DOHH2 (cell line): Measurements from ENCODE around the gene RXRA.

Experiments
- H3F3A ChIP-seq: fragments of 200-600 bp; sonication (generic), shearing (Covaris generic); 2 replicates; pipeline ENCODE4 v1.6.0; 2016; ENCODE audit warnings: antibody characterized with exemption, mild to moderate bottlenecking; ENCODE audit not compliant: control insufficient read depth, insufficient read depth
- H3K27ac ChIP-seq: fragments of 200-600 bp; sonication (generic); 2 replicates; pipeline ENCODE4 v1.5.1; 2014; ENCODE audit warnings: low read depth, mild to moderate bottlenecking, low read length, moderate library complexity
- H3K27me3 ChIP-seq: fragments of 200-600 bp; sonication (generic); 2 replicates; pipeline ENCODE4 v1.6.1; 2014; ENCODE audit warnings: mild to moderate bottlenecking, low read length, mixed read lengths; ENCODE audit not compliant: control insufficient read depth
- H3K36me3 ChIP-seq: fragments of 200-600 bp; sonication (generic); 2 replicates; pipeline ENCODE4 v1.6.1; 2014; ENCODE audit warnings: mild to moderate bottlenecking, low read length, moderate library complexity, mixed read lengths; ENCODE audit not compliant: control insufficient read depth
- H3K4me1 ChIP-seq: fragments of 200-600 bp; sonication (generic); 2 replicates; pipeline ENCODE4 v1.6.1; 2014; ENCODE audit warnings: mild to moderate bottlenecking, low read length, mixed read lengths; ENCODE audit not compliant: control insufficient read depth
- H3K4me2 ChIP-seq: fragments of 200-600 bp; sonication (generic); 2 replicates; pipeline ENCODE4 v1.6.0; 2014; ENCODE audit warnings: mild to moderate bottlenecking, low read length, moderate library complexity
- H3K4me3 ChIP-seq: fragments of 200-600 bp; sonication (generic); 2 replicates; pipeline ENCODE4 v1.5.1; 2014; ENCODE audit warnings: mild to moderate bottlenecking, low read length, mixed read lengths
- H3K79me2 ChIP-seq: fragments of 200-600 bp; sonication (generic); 2 replicates; pipeline ENCODE4 v1.6.1; 2014; ENCODE audit warnings: mild to moderate bottlenecking, low read length, mixed read lengths; ENCODE audit not compliant: control insufficient read depth
- H3K9me2 ChIP-seq: fragments of 200-600 bp; sonication (generic); replicated peaks from 2 replicates; pipeline ENCODE4 v1.6.1; 2014; ENCODE audit warnings: mild to moderate bottlenecking, low read length, mixed read lengths; ENCODE audit not compliant: control insufficient read depth
- H3K9me3 ChIP-seq: fragments of 200-600 bp; sonication (generic); 2 replicates; pipeline ENCODE4 v1.6.1; 2014; ENCODE audit warnings: antibody characterized with exemption, low read length, mixed read lengths; ENCODE audit not compliant: control insufficient read depth, insufficient read depth
- H4K20me1 ChIP-seq: fragments of 200-600 bp; sonication (generic); 2 replicates; pipeline ENCODE4 v1.6.0; 2014; ENCODE audit warnings: low read depth, mild to moderate bottlenecking, antibody characterized with exemption, low read length, moderate library complexity; ENCODE audit not compliant: control insufficient read depth, insufficient read depth
- CTCF ChIP-seq: fragments of 200-600 bp; sonication (generic); IDR thresholded peaks from one replicate; pipeline ENCODE4 v1.5.1; 2014; ENCODE audit warnings: antibody characterized with exemption, mild to moderate bottlenecking, low read depth, low read length; ENCODE audit not compliant: poor library complexity, severe bottlenecking
- EZH2phosphoT487 ChIP-seq: fragments of 200-600 bp; sonication (generic); IDR thresholded peaks from 2 replicates; pipeline ENCODE4 v1.6.1; 2017; ENCODE audit warnings: borderline replicate concordance, mild to moderate bottlenecking, antibody characterized with exemption, low read length, moderate library complexity, mixed read lengths

The RXRA gene

GRCh38 chr9:134353539-134353938 is 27.3 kb downstream of the RXRA start:
- no peaks in the 10 kb centered on the region for H4K20me1 ChIP-seq
- H3K79me2 ChIP-seq, result no peaks in the 10 kb centered on the region
- H3K9me2 ChIP-seq, result no peaks in the 10 kb centered on the region
- no peak overlapping the region for H3K27ac ChIP-seq
- H3K4me2 ChIP-seq, result no peak overlapping the region
- no peak overlapping the region for H3K4me3 ChIP-seq
- no peak for TF ChIP-seq EZH2phosphoT487
- no peak for TF ChIP-seq CTCF
- H3K9me3 ChIP-seq, result no peaks in the 10 kb centered on the region
- no peaks in the 10 kb centered on the region for H3F3A ChIP-seq
- H3K27me3 ChIP-seq, result no peaks in the 10 kb centered on the region
- H3K36me3 ChIP-seq, result no peaks in the 10 kb centered on the region
- H3K4me1 ChIP-seq, result no peaks in the 10 kb centered on the region

- Histone ChIP-seq H3K27me3 (no peaks in the 10 kb centered on the region), H3K9me2 (no peaks in the 10 kb centered on the region), H3K79me2 (no peaks in the 10 kb centered on the region), H3F3A (no peaks in the 10 kb centered on the region), H3K4me1 (no peaks in the 10 kb centered on the region), H3K4me3 (no peak overlapping the region), H3K27ac (no peak overlapping the region), H4K20me1 (0 out of 2 replicates have a peak, but pooled peaks cover 2% of the 10 kb centered on the region), H3K36me3 (no peaks in the 10 kb centered on the region), H3K9me3 (no peaks in the 10 kb centered on the region), H3K4me2 (no peak overlapping the region)
- no peak for TF ChIP-seq CTCF
- TF ChIP-seq EZH2phosphoT487, result no peak
Observed at GRCh38 chr9:134355158-134355557, 28.9 kb downstream of the RXRA start.

DNA sequence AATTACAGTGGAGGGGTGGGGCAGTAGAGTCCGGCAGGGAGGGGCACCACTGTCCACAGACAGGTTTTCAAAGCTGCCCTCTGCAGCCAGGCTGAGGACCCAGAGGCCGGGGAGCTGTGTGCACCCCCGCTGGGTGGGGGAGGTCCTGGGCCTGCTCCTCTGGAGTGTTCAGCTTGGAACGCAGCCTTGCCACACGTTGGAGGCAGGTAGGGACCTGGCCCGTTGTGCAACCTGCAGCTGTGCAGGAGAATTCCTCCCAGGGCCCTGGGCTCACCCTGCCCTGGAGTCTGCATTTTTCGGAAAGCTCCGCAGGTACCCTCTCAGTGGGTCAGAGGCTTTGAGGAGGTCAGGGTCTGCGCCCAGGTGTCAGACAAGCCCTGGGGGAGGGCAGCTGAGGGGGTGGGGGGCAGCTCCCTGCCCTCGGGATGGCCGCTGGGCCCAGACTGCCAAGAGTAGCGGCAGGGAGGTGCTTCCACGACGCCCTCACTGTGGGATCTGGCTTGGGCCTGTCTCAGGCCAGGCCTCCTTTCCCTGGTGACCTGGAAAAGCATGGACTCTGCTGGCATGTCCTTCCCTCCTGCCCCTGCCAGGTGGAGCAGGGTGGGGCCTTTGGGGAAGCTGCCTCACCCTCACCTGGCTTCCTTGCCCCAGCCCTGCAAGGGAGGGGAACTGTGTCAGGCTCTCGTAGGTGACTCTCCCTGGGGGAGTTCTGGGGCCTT is 29.5 kb downstream of the RXRA start:
- Histone ChIP-seq H3K27me3 (no peaks in the 10 kb centered on the region), H3K79me2 (no peaks in the 10 kb centered on the region), H3K4me1 (no peaks in the 10 kb centered on the region), H3K4me2 (no peak overlapping the region), H3K4me3 (no peak overlapping the region), H3K9me2 (no peaks in the 10 kb centered on the region), H3F3A (no peaks in the 10 kb centered on the region), H3K36me3 (no peaks in the 10 kb centered on the region), H3K27ac (no peak overlapping the region), H3K9me3 (no peaks in the 10 kb centered on the region), H4K20me1 (0 out of 2 replicates have a peak, but pooled peaks cover 2% of the 10 kb centered on the region)
- no peak for TF ChIP-seq CTCF
- TF ChIP-seq EZH2phosphoT487, result no peak
